ENCODE data around the gene GDI2.
A peak's percentile ranks its signal among the peaks of the same experiment; 100 is the strongest.
"Not testable (repeated sequence)": the region's sequence is repeated elsewhere in the genome, so short reads cannot be mapped to it uniquely, and the experiment has no call there.

The GDI2 gene

GRCh38 chr10:5811387-5811821, 1.8 kb downstream of the GDI2 start:
- Mint-ChIP-seq H3K36me3 (peaks cover 73% of the 10 kb centered on the region), H3K9me3 (no peaks in the 10 kb centered on the region), H3K4me3 (peak overlapping the region; percentile 82), H3K4me1 (peaks cover 46% of the 10 kb centered on the region), H3K27ac (peak overlapping the region; percentile 90)
- ATAC-seq (no peak), DNase-seq (ENCODE audit: low spot score in 2 of 2) (no peak)

GRCh38 chr10:5810225-5810624, 3.0 kb downstream of the GDI2 start:
- Mint-ChIP-seq H3K4me1 (peaks cover 51% of the 10 kb centered on the region), H3K36me3 (peaks cover 84% of the 10 kb centered on the region), H3K4me3 (peak overlapping the region; percentile 82), H3K9me3 (no peaks in the 10 kb centered on the region), H3K27ac (peak overlapping the region; percentile 4)
- ATAC-seq: no peak
- no peak for DNase-seq (ENCODE audit: low spot score in 2 of 2)

- peak overlapping the region; percentile 4 for H3K27ac Mint-ChIP-seq
- DNase-seq (ENCODE audit: low spot score in 2 of 2): no peak
- no peak for ATAC-seq
- H3K36me3 Mint-ChIP-seq: peaks cover 90% of the 10 kb centered on the region
- peaks cover 47% of the 10 kb centered on the region for H3K4me1 Mint-ChIP-seq
- no peaks in the 10 kb centered on the region for H3K9me3 Mint-ChIP-seq
- peak overlapping the region; percentile 82 for H3K4me3 Mint-ChIP-seq
Measured at GRCh38 chr10:5809527-5810154, 3.6 kb downstream of the GDI2 start.

- DNase-seq (ENCODE audit: low spot score in 2 of 2); H3K9me3 Mint-ChIP-seq; ATAC-seq: not testable (repeated sequence)
- peaks cover 93% of the 10 kb centered on the region for H3K36me3 Mint-ChIP-seq
- H3K4me1 Mint-ChIP-seq: peaks cover 47% of the 10 kb centered on the region
- peak overlapping the region; percentile 82 for H3K4me3 Mint-ChIP-seq
- H3K27ac Mint-ChIP-seq: peak overlapping the region; percentile 4
Measured at GRCh38 chr10:5808783-5809392, 4.3 kb downstream of the GDI2 start.

- H3K4me1 Mint-ChIP-seq: peaks cover 53% of the 10 kb centered on the region
- no peak overlapping the region for H3K4me3 Mint-ChIP-seq
- peaks cover 83% of the 10 kb centered on the region for H3K36me3 Mint-ChIP-seq
- DNase-seq (ENCODE audit: low spot score in 2 of 2): no peak
- H3K27ac Mint-ChIP-seq: peak overlapping the region; percentile 32
- no peak for ATAC-seq
- no peaks in the 10 kb centered on the region for H3K9me3 Mint-ChIP-seq
Measured at GRCh38 chr10:5806745-5807144, 6.5 kb downstream of the GDI2 start.

- no peaks in the 10 kb centered on the region for H3K9me3 Mint-ChIP-seq
- no peak for ATAC-seq
- DNase-seq (ENCODE audit: low spot score in 2 of 2): no peak
- no peak overlapping the region for H3K27ac Mint-ChIP-seq
- H3K4me3 Mint-ChIP-seq: no peak overlapping the region
- peaks cover 82% of the 10 kb centered on the region for H3K36me3 Mint-ChIP-seq
- peaks cover 44% of the 10 kb centered on the region for H3K4me1 Mint-ChIP-seq
Measured at GRCh38 chr10:5805711-5806110, 7.5 kb downstream of the GDI2 start.

GRCh38 chr10:5805260-5805659, 8.0 kb downstream of the GDI2 start:
- DNase-seq (ENCODE audit: low spot score in 2 of 2): no peak
- no peak overlapping the region for H3K27ac Mint-ChIP-seq
- peaks cover 40% of the 10 kb centered on the region for H3K4me1 Mint-ChIP-seq
- H3K4me3 Mint-ChIP-seq: no peak overlapping the region
- ATAC-seq: no peak
- H3K36me3 Mint-ChIP-seq: peaks cover 86% of the 10 kb centered on the region
- H3K9me3 Mint-ChIP-seq: no peaks in the 10 kb centered on the region

GRCh38 chr10:5804386-5804785, 8.8 kb downstream of the GDI2 start:
- peaks cover 33% of the 10 kb centered on the region for H3K4me1 Mint-ChIP-seq
- H3K36me3 Mint-ChIP-seq: peaks cover 86% of the 10 kb centered on the region
- H3K4me3 Mint-ChIP-seq: no peak overlapping the region
- peak overlapping the region; percentile 15 for H3K27ac Mint-ChIP-seq
- H3K9me3 Mint-ChIP-seq: no peaks in the 10 kb centered on the region
- DNase-seq (ENCODE audit: low spot score in 2 of 2) (no peak), ATAC-seq (no peak)

GRCh38 chr10:5800782-5801181, 12.5 kb downstream of the GDI2 start:
- H3K9me3 Mint-ChIP-seq: no peaks in the 10 kb centered on the region
- ATAC-seq (no peak), DNase-seq (ENCODE audit: low spot score in 2 of 2) (no peak)
- peaks cover 22% of the 10 kb centered on the region for H3K4me1 Mint-ChIP-seq
- H3K36me3 Mint-ChIP-seq: peaks cover 87% of the 10 kb centered on the region
- no peak overlapping the region for H3K4me3 Mint-ChIP-seq
- no peak overlapping the region for H3K27ac Mint-ChIP-seq

- Mint-ChIP-seq H3K4me1 (peaks cover 4% of the 10 kb centered on the region), H3K36me3 (peaks cover 100% of the 10 kb centered on the region), H3K4me3 (no peak overlapping the region), H3K9me3 (no peaks in the 10 kb centered on the region), H3K27ac (no peak overlapping the region)
- ATAC-seq (no peak), DNase-seq (ENCODE audit: low spot score in 2 of 2) (no peak)
Measured at GRCh38 chr10:5794236-5794635, 19.0 kb downstream of the GDI2 start.

- H3K9me3 Mint-ChIP-seq: no peaks in the 10 kb centered on the region
- H3K4me3 Mint-ChIP-seq: no peak overlapping the region
- H3K4me1 Mint-ChIP-seq: peaks cover 7% of the 10 kb centered on the region
- DNase-seq (ENCODE audit: low spot score in 2 of 2) (no peak), ATAC-seq (no peak)
- H3K27ac Mint-ChIP-seq: no peak overlapping the region
- peaks cover 100% of the 10 kb centered on the region for H3K36me3 Mint-ChIP-seq
Measured at GRCh38 chr10:5789626-5790025, 23.6 kb downstream of the GDI2 start.

- H3K4me1 Mint-ChIP-seq: peaks cover 12% of the 10 kb centered on the region
- H3K36me3 Mint-ChIP-seq: peaks cover 100% of the 10 kb centered on the region
- no peak for DNase-seq (ENCODE audit: low spot score in 2 of 2)
- H3K27ac Mint-ChIP-seq: peak overlapping the region; percentile 69
- ATAC-seq: no peak
- no peaks in the 10 kb centered on the region for H3K9me3 Mint-ChIP-seq
- no peak overlapping the region for H3K4me3 Mint-ChIP-seq
Measured at GRCh38 chr10:5788969-5789368, 24.3 kb downstream of the GDI2 start.

GRCh38 chr10:5783300-5783699, 29.9 kb downstream of the GDI2 start:
- H3K27ac Mint-ChIP-seq: peak overlapping the region; percentile 40
- H3K4me1 Mint-ChIP-seq: peaks cover 39% of the 10 kb centered on the region
- no peaks in the 10 kb centered on the region for H3K9me3 Mint-ChIP-seq
- peaks cover 100% of the 10 kb centered on the region for H3K36me3 Mint-ChIP-seq
- DNase-seq (ENCODE audit: low spot score in 2 of 2) (no peak), ATAC-seq (no peak)
- H3K4me3 Mint-ChIP-seq: no peak overlapping the region

- Mint-ChIP-seq H3K36me3 (peaks cover 100% of the 10 kb centered on the region), H3K27ac (peak overlapping the region; percentile 4), H3K4me1 (peaks cover 34% of the 10 kb centered on the region), H3K4me3 (no peak overlapping the region), H3K9me3 (no peaks in the 10 kb centered on the region)
- ATAC-seq (peak; percentile 74), DNase-seq (ENCODE audit: low spot score in 2 of 2) (no peak)
Measured at GRCh38 chr10:5782174-5782573, 31.1 kb downstream of the GDI2 start.

GRCh38 chr10:5779730-5780129, 33.5 kb downstream of the GDI2 start:
- H3K27ac Mint-ChIP-seq: no peak overlapping the region
- peaks cover 52% of the 10 kb centered on the region for H3K4me1 Mint-ChIP-seq
- no peak overlapping the region for H3K4me3 Mint-ChIP-seq
- no peaks in the 10 kb centered on the region for H3K9me3 Mint-ChIP-seq
- H3K36me3 Mint-ChIP-seq: peaks cover 100% of the 10 kb centered on the region
- no peak for ATAC-seq
- DNase-seq (ENCODE audit: low spot score in 2 of 2): no peak

- not testable (repeated sequence) for ATAC-seq; H3K4me3 Mint-ChIP-seq; H3K9me3 Mint-ChIP-seq; H3K27ac Mint-ChIP-seq; DNase-seq (ENCODE audit: low spot score in 2 of 2)
- Mint-ChIP-seq H3K36me3 (peaks cover 100% of the 10 kb centered on the region), H3K4me1 (peaks cover 47% of the 10 kb centered on the region)
Measured at GRCh38 chr10:5777758-5778157, 35.5 kb downstream of the GDI2 start.
